Neutrophil (primary cell): Measurements from ENCODE around the gene HDAC7.

ENCODE experiments used
- H3K27ac ChIP-seq: fragments of 200-600 bp; sonication (generic); 2 replicates; pipeline ENCODE4 v1.5.1; 2016; ENCODE audit warnings: mild to moderate bottlenecking, moderate library complexity
- H3K27me3 ChIP-seq: fragments of 200-600 bp; sonication (generic); 2 replicates; pipeline ENCODE4 v1.6.0; 2016; ENCODE audit warnings: mild to moderate bottlenecking
- H3K36me3 ChIP-seq: fragments of 200-600 bp; sonication (generic); 2 replicates; pipeline ENCODE4 v1.5.1; 2017
- H3K4me1 ChIP-seq, 2 experiments: fragments of 200-600 bp in 1 of 2; sonication (generic) in 1 of 2; 1 replicate in 1 of 2; 2 replicates in 1 of 2; pipeline versions ENCODE4 v1.5.1 to v1.6.1; 2013 to 2016; ENCODE audit warnings: low read depth in 1 of 2, low read length in 1 of 2, mild to moderate bottlenecking in 1 of 2, moderate library complexity in 1 of 2; ENCODE audit not compliant: control insufficient read depth in 1 of 2, insufficient read depth in 1 of 2
- H3K4me3 ChIP-seq, 2 experiments: fragments of 200-600 bp in 1 of 2; sonication (generic) in 1 of 2; 1 replicate in 1 of 2; 2 replicates in 1 of 2; pipeline ENCODE4 v1.5.1; 2013 to 2016; ENCODE audit warnings: low read depth in 1 of 2, low read length in 1 of 2, mild to moderate bottlenecking in 1 of 2, moderate library complexity in 1 of 2
- H3K9me3 ChIP-seq: fragments of 200-600 bp; sonication (generic); 2 replicates; pipeline ENCODE4 v1.5.1; 2016
- TF ChIP-seq, protein P1 (sequence below): fragments of 200-600 bp; sonication (generic); IDR thresholded peaks from 2 replicates; pipeline ENCODE4 v1.5.1; 2016; ENCODE audit warnings: antibody characterized with exemption

The HDAC7 gene

DNA sequence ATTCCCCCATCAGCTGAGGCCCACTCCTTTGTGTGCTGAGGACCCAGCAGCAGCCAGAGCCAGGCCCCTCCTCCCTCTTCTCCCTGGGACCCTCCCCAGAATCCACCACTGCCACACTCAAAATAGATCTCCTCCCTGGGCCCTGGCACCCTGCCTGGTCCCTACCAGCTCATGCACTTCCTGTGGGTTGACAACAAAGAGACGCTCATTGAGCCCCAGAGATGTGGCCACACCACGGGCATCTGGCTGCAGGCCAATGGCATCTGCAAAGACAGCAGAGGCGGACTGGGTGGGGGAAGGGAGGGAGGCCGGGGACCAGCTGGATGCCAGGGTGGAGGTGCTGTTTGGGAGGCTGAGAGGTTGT is 78.4 kb downstream of the HDAC7 start:
- no peaks in the 10 kb centered on the region for H3K4me1 ChIP-seq
- no peaks in the 10 kb centered on the region for H3K27me3 ChIP-seq
- H3K9me3 ChIP-seq = no peaks in the 10 kb centered on the region
- H3K27ac ChIP-seq = no peak overlapping the region
- H3K4me3 ChIP-seq = no peak overlapping the region
- no peaks in the 10 kb centered on the region for H3K36me3 ChIP-seq
- TF ChIP-seq, protein P1, sequence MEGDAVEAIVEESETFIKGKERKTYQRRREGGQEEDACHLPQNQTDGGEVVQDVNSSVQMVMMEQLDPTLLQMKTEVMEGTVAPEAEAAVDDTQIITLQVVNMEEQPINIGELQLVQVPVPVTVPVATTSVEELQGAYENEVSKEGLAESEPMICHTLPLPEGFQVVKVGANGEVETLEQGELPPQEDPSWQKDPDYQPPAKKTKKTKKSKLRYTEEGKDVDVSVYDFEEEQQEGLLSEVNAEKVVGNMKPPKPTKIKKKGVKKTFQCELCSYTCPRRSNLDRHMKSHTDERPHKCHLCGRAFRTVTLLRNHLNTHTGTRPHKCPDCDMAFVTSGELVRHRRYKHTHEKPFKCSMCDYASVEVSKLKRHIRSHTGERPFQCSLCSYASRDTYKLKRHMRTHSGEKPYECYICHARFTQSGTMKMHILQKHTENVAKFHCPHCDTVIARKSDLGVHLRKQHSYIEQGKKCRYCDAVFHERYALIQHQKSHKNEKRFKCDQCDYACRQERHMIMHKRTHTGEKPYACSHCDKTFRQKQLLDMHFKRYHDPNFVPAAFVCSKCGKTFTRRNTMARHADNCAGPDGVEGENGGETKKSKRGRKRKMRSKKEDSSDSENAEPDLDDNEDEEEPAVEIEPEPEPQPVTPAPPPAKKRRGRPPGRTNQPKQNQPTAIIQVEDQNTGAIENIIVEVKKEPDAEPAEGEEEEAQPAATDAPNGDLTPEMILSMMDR = no peak

DNA sequence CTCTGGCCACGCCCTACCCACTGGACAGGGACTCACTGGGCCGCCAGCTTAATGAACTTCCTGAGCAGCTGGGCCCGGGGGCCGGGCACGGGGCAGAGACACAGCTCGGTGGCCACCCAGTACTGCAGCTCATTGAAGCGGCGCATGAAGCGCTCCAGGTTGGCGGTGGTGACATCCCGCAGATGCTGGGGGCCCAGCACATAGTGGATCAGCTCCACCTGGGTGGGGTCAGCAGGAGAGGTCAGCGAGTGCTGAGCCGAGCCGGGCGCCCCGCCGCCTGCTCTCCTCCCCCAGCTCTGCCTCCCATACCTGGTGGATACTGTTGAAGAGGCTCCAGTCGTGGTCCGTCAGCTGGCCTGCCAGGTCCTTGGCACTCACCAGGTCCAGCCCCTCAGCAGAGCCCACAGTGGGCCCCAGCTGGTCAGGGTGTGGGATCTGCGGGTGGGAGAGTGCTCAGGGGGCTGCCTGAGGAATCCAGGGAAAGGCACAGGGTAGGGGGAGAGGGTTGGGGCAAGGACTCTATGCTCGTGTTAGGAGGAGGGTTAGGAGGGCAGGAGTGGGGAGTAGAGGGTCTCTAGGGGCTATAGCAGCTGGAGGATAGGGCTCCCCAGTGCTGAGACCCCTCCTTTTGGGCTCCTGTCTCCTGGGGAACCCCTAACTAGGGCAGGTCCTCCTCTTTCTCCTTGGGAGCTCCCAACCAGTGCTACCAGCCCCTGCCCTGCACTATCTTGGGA is 78.9 kb downstream of the HDAC7 start:
- TF ChIP-seq, protein P1 = no peak
- Histone ChIP-seq H3K4me3 (no peak overlapping the region), H3K36me3 (no peaks in the 10 kb centered on the region), H3K27me3 (no peaks in the 10 kb centered on the region), H3K27ac (no peak overlapping the region), H3K4me1 (no peaks in the 10 kb centered on the region), H3K9me3 (no peaks in the 10 kb centered on the region)

DNA sequence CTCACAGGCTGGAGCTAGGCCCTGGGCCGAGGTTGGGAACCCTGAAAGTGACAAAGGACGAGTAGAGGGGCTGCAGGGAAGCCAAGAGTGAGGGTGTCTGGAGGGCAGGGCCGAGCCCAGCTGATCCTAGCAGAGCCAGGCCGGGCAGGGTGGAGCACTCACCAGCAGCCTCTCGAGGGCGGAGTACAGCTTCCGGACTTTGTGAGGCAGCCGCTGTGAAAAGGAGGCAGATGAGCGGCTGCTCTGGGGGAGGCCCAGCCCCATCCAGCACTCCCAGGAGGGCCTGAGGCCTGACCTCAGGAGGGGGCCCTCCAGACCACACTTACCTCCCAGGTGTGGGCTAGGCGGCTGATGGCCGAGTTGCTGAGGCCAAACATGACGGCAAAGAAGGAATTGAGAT is 79.7 kb downstream of the HDAC7 start:
- H3K4me1 ChIP-seq = no peaks in the 10 kb centered on the region
- TF ChIP-seq, protein P1 = no peak
- H3K9me3 ChIP-seq = no peaks in the 10 kb centered on the region
- no peak overlapping the region for H3K4me3 ChIP-seq
- H3K27ac ChIP-seq = no peak overlapping the region
- H3K27me3 ChIP-seq = no peaks in the 10 kb centered on the region
- H3K36me3 ChIP-seq = no peaks in the 10 kb centered on the region

DNA sequence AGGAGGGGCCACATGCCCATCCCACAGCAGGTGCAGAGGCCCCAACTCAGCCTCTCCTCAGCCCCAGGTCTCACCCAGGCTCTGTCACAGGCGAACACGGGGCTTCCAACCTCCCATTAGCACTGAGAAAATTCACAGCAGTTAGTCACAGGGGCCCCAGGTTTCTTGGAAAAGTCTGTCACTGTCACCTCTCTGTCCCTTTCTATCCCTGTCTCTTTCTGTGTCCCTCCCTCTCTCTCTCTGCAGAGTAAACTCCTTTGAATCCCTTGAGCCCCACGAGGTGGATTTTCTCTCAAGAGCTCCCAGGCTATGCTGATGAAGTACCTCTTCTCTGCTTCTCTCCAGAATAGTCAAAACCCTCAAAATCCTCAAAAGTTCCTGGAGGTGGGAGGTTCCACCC is 80.4 kb downstream of the HDAC7 start:
- Histone ChIP-seq H3K27ac (no peak overlapping the region), H3K36me3 (no peaks in the 10 kb centered on the region), H3K4me1 (no peaks in the 10 kb centered on the region), H3K9me3 (no peaks in the 10 kb centered on the region), H3K27me3 (no peaks in the 10 kb centered on the region), H3K4me3 (no peak overlapping the region)
- TF ChIP-seq, protein P1 = no peak

DNA sequence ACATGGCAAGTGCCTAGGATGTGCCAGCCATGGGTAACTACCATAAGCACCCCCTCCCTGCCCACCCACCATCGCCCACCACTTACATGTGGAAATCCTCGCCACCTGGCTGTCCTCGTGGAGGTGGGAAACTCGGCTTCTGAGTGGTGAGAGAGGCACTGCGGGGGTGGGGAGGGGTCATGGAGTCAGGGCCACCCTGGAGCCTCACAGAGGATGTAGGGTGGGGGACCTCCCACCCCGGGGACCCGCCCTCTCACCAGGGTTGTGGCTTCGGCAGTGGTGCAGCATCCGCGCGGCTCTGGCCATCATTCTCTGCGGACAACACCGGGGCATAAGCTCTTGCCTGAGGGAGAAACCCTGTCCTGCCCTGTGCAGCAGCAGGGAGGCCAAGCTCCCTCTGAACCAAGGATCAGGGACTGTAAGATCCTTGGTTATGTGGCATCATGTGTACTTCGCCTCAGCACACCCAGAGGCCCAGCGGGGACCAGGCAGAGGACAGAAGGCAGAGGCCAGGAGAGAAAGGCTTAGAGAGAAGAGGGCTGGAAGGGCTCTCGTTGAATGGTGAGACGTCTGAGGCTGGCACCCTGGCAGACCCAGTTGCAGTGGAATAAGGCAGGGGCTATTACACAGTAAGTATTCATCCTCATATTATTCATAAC is 81.6 kb downstream of the HDAC7 start:
- Histone ChIP-seq H3K27me3 (no peaks in the 10 kb centered on the region), H3K36me3 (no peaks in the 10 kb centered on the region), H3K27ac (no peak overlapping the region), H3K4me3 (no peak overlapping the region), H3K9me3 (no peaks in the 10 kb centered on the region), H3K4me1 (no peaks in the 10 kb centered on the region)
- TF ChIP-seq, protein P1 = no peak
